Endothelial cell of umbilical vein (primary cell): ENCODE results near the gene TNFRSF14. TPM values are rescaled to one million over a fixed set of nuclear protein-coding genes. Genes with fewer than 3 reads are reported as not detected.

Experiments
- BruUV-seq: library from RNA; stranded (reverse); fragments of 400-500 nt; replicated peaks from 2 replicates; lab custom pipeline; 2021; lab: Mats Ljungman, UMichigan
- CTCF ChIA-PET: fragments of 300-600, 350-600 bp; sonication (Branson Sonifier 250); formaldehyde crosslinking; loops from one replicate; lab custom pipeline; 2021; ENCODE audit warnings: antibody characterized with exemption, inconsistent platforms; lab: Charles Lee
- POLR2A ChIA-PET: fragments of 300-600, 350-600 bp; sonication (Branson Sonifier 250); formaldehyde crosslinking; loops from one replicate; lab custom pipeline; 2021; ENCODE audit warnings: antibody characterized with exemption, inconsistent platforms; lab: Charles Lee
- DNase-seq: peaks from one replicate; pipeline ENCODE4 v3.0.0-alpha.2; 2011; ENCODE audit warnings: low read depth, low spot score
- FAIRE-seq: peaks from 2 replicates; lab custom pipeline; 2011; peaks lifted over from hg19 to GRCh38; lab: Jason Lieb, UNC
- H2AFZ ChIP-seq: 2 replicates; pipeline ENCODE4 v1.6.0; 2012; ENCODE audit warnings: low read depth, low read length, control low read depth, inconsistent platforms
- H3K27ac ChIP-seq: 2 replicates; pipeline ENCODE4 v1.5.1; 2011; ENCODE audit warnings: low read depth, mild to moderate bottlenecking, control low read depth, low read length, moderate library complexity; ENCODE audit not compliant: insufficient read depth
- H3K27me3 ChIP-seq, 2 experiments: 2 replicates each; pipeline versions ENCODE4 v1.6.0 to v1.6.1; 2011; ENCODE audit warnings: low read length in 2 of 2, mixed read lengths in 1 of 2; ENCODE audit not compliant: control insufficient read depth in 2 of 2, insufficient read depth in 2 of 2
- H3K36me3 ChIP-seq, 2 experiments: 2 replicates in 1 of 2; 3 replicates in 1 of 2; pipeline ENCODE4 v1.5.1; 2011; ENCODE audit warnings: low read length in 2 of 2, mild to moderate bottlenecking in 1 of 2, moderate library complexity in 1 of 2; ENCODE audit not compliant: control insufficient read depth in 2 of 2, insufficient read depth in 2 of 2; ENCODE audit errors: extremely low read depth in 1 of 2
- H3K4me1 ChIP-seq: 3 replicates; pipeline ENCODE4 v1.5.1; 2011; ENCODE audit warnings: mild to moderate bottlenecking, low read length; ENCODE audit not compliant: control insufficient read depth, insufficient read depth; ENCODE audit errors: extremely low read depth
- H3K4me2 ChIP-seq: 2 replicates; pipeline ENCODE4 v1.6.1; 2011; ENCODE audit warnings: low read length, control low read depth, mixed read lengths; ENCODE audit not compliant: insufficient read depth
- H3K4me3 ChIP-seq, 3 experiments: fragments of 200-600 bp in 1 of 3; sonication (generic), shearing (Covaris generic) in 1 of 3; replicated peaks in 1 of 3; 2 replicates each; pipeline ENCODE4 v1.5.1; 2011 to 2016; ENCODE audit warnings: control low read depth in 3 of 3, low read length in 3 of 3, mild to moderate bottlenecking in 2 of 3, inconsistent platforms in 1 of 3, low read depth in 1 of 3, moderate library complexity in 1 of 3; ENCODE audit not compliant: insufficient read depth in 1 of 3
- H3K79me2 ChIP-seq: 2 replicates; pipeline ENCODE4 v1.6.0; 2012; ENCODE audit warnings: low read length, inconsistent platforms; ENCODE audit not compliant: control insufficient read depth, insufficient read depth
- H3K9ac ChIP-seq: replicated peaks from 2 replicates; pipeline ENCODE3; 2011; ENCODE audit warnings: low read length, control low read depth; ENCODE audit not compliant: insufficient read depth; ENCODE audit errors: extremely low read depth
- H3K9me1 ChIP-seq: replicated peaks from 3 replicates; pipeline ENCODE4 v1.6.0; 2011; ENCODE audit warnings: mild to moderate bottlenecking, low read length; ENCODE audit not compliant: control insufficient read depth, insufficient read depth; ENCODE audit errors: extremely low read depth
- H3K9me3 ChIP-seq: replicated peaks from 2 replicates; pipeline ENCODE4 v1.5.1; 2012; ENCODE audit warnings: low read length, inconsistent platforms; ENCODE audit not compliant: control insufficient read depth, insufficient read depth
- H4K20me1 ChIP-seq: replicated peaks from 2 replicates; pipeline ENCODE3; 2011; ENCODE audit warnings: mild to moderate bottlenecking, low read length; ENCODE audit not compliant: control insufficient read depth, insufficient read depth; ENCODE audit errors: extremely low read depth
- CTCF ChIP-seq, 2 donors: IDR thresholded peaks; 1 replicate in 1 of 2; 2 replicates in 1 of 2; pipeline ENCODE4 v1.5.1; 2011; ENCODE audit warnings: low read length in 2 of 2, mild to moderate bottlenecking in 2 of 2, moderate library complexity in 2 of 2, control low read depth in 1 of 2, inconsistent platforms in 1 of 2, low read depth in 1 of 2; ENCODE audit not compliant: insufficient read depth in 1 of 2; ENCODE audit errors: extremely low read depth in 1 of 2
- EZH2 ChIP-seq: IDR thresholded peaks from 2 replicates; pipeline ENCODE4 v1.6.1; 2012; ENCODE audit warnings: borderline replicate concordance, low read depth, mild to moderate bottlenecking, moderate library complexity, low read length, inconsistent platforms; ENCODE audit not compliant: severe bottlenecking
- FOS ChIP-seq: IDR thresholded peaks from 2 replicates; pipeline ENCODE4 v1.6.1; 2011; ENCODE audit warnings: mild to moderate bottlenecking, low read length, moderate library complexity, borderline replicate concordance; ENCODE audit not compliant: insufficient read depth
- GATA2 ChIP-seq: IDR thresholded peaks from 2 replicates; pipeline ENCODE4 v1.7.0; 2011; ENCODE audit warnings: low read depth, mild to moderate bottlenecking, moderate library complexity, mixed read lengths, low read length; ENCODE audit not compliant: insufficient read length, insufficient read depth
- JUN ChIP-seq: IDR thresholded peaks from 2 replicates; pipeline ENCODE4 v1.6.1; 2011; ENCODE audit warnings: borderline replicate concordance, low read depth; ENCODE audit not compliant: insufficient read length, insufficient read depth
- MAX ChIP-seq: IDR thresholded peaks from 2 replicates; pipeline ENCODE4 v1.6.1; 2011; ENCODE audit not compliant: insufficient read depth, insufficient read length
- MYC ChIP-seq: IDR thresholded peaks from one replicate; pipeline ENCODE4 v1.6.1; 2011; ENCODE audit warnings: mild to moderate bottlenecking, low read depth, low read length
- POLR2A ChIP-seq: IDR thresholded peaks from 2 replicates; pipeline ENCODE4 v1.6.1; 2012; ENCODE audit warnings: low read depth, mild to moderate bottlenecking, control low read depth, low read length
- POLR2AphosphoS5 ChIP-seq: IDR thresholded peaks from 2 replicates; pipeline ENCODE4 v1.6.1; 2012; ENCODE audit warnings: low read depth, mild to moderate bottlenecking, control low read depth, low read length, moderate library complexity; ENCODE audit not compliant: insufficient read depth
- dilution Hi-C: fragments of 300-500 bp; cut with MboI; formaldehyde crosslinking; loops from one replicate; pipeline ENCODE4 v1.15.0; 2019; ENCODE audit warnings: low sequenced_read_pairs; ENCODE audit not compliant: extremely low pct_ligation_motif_present
- intact Hi-C: fragments of 100-400 bp; cut with micrococcal nuclease; formaldehyde crosslinking; loops from one replicate; pipeline ENCODE4 v1.10.0; 2022
- polyA plus RNA-seq, 4 experiments: library from polyadenylated mRNA; depleted of rRNA in 3 of 4; stranded (reverse) in 3 of 4; unstranded in 1 of 4; fragments of >200 nt; gene quantifications; 2 replicates each; pipeline versions ENCODE4 v1.2.1 to v1.2.3, GENCODE V29; 2011 to 2012; ENCODE audit warnings: missing spikeins in 1 of 4
- total RNA-seq: library from RNA; stranded (reverse); gene quantifications from 2 replicates; pipeline ENCODE4 v1.2.3, GENCODE V29; 2021

Gene TNFRSF14
- total and polyA plus RNA-seq, 2 donors (not counting 3 experiments of a cell fraction or from before 2014, with no cell fraction given): 40.9 to 49.4 TPM

GRCh38 chr1:2561898-2562895 lies 6.0 kb downstream of the TNFRSF14 start:
- TF ChIP-seq GATA2 (no peak), CTCF (IDR thresholded peaks at IDR 0.05; ENCODE audit: extremely low read depth in 1 of 2, insufficient read depth in 1 of 2, low read depth in 1 of 2, low read length in 2 of 2) (peak; percentile 20 to 23), EZH2 (no peak)
- Histone ChIP-seq H4K20me1 (no peaks in the 10 kb centered on the region), H3K79me2 (no peaks in the 10 kb centered on the region), H3K4me1 (no peaks in the 10 kb centered on the region), H2AFZ (no peak overlapping the region), H3K4me2 (no peak overlapping the region), H3K27ac (no peak overlapping the region), H3K36me3 (peaks cover 0 to 9% of the 10 kb centered on the region in 2 experiments), H3K27me3 (no peaks in the 10 kb centered on the region), H3K9me1 (no peaks in the 10 kb centered on the region), H3K9ac (no peak overlapping the region), H3K9me3 (no peaks in the 10 kb centered on the region), H3K4me3 (no peak overlapping the region)
- intact Hi-C loops: no loop called here
- dilution Hi-C loops: no loop called here
- BruUV-seq: no TSS peak
- ChIA-PET CTCF (interaction anchor here (1.2 to 2.8 kb wide), 8 partner anchors 8 to 891 kb away, joined by 3 to 14 read pairs (median 6); partner anchors contain the start of gene PRXL2B), POLR2A (no interaction called here)
- FAIRE-seq: no peak
- no peak for DNase-seq

- DNase-seq (no peak), FAIRE-seq (no peak)
- H3K4me3 ChIP-seq: no peak overlapping the region
- H3K4me2 ChIP-seq: no peak overlapping the region
- no peak overlapping the region for H3K9ac ChIP-seq
- no peaks in the 10 kb centered on the region for H3K9me3 ChIP-seq
- peaks cover 0 to 9% of the 10 kb centered on the region in 2 experiments for H3K36me3 ChIP-seq
- no peak overlapping the region for H3K27ac ChIP-seq
- TF ChIP-seq MAX (no peak), MYC (no peak), EZH2 (no peak), POLR2AphosphoS5 (no peak), CTCF (IDR thresholded peaks at IDR 0.05; ENCODE audit: extremely low read depth in 1 of 2, insufficient read depth in 1 of 2, low read depth in 1 of 2, low read length in 2 of 2) (no peak), POLR2A (no peak), FOS (no peak), JUN (no peak), GATA2 (no peak)
- POLR2A ChIA-PET: no interaction called here
- no peaks in the 10 kb centered on the region for H3K27me3 ChIP-seq
- intact Hi-C loops (no loop called here), dilution Hi-C loops (no loop called here)
- no TSS peak for BruUV-seq
- no peaks in the 10 kb centered on the region for H3K9me1 ChIP-seq
- H2AFZ ChIP-seq: no peak overlapping the region
- H4K20me1 ChIP-seq: no peaks in the 10 kb centered on the region
- CTCF ChIA-PET: no interaction called here
- H3K4me1 ChIP-seq: no peaks in the 10 kb centered on the region
- no peaks in the 10 kb centered on the region for H3K79me2 ChIP-seq
These were observed 7.0 kb downstream of the TNFRSF14 start for GRCh38 chr1:2563205-2563604.
